ENCODE data around the gene MRPL37. TPM values are rescaled to one million over a fixed set of nuclear protein-coding genes. Genes with fewer than 3 reads are reported as not detected.

MRPL37 gene
- polyA plus RNA-seq, 3 donors: 7.5 to 47.8 (median 42.5) TPM

- Mint-ChIP-seq H3K36me3 (peaks cover 28 to 59% of the 10 kb centered on the region in 2 donors), H3K4me3 (no peak overlapping the region), H3K27ac (peak overlapping the region in 5 of 7 donors; percentile 38 to 87 (median 84)), H3K27me3 (ENCODE audit: low read depth in 3 of 3) (peaks cover 0 to 1% (median 0%) of the 10 kb centered on the region in 3 donors), H3K4me1 (peaks cover 26% of the 10 kb centered on the region), H3K9me3 (no peaks in the 10 kb centered on the region)
- H3K27me3 ChIP-seq (ENCODE audit: control insufficient read depth in 2 of 2, insufficient read depth in 2 of 2, low read length in 2 of 2): no peaks in the 10 kb centered on the region
- no peaks in the 10 kb centered on the region for H3K79me2 ChIP-seq (ENCODE audit: insufficient read depth, low read length)
- no peak overlapping the region for H3K4me2 ChIP-seq (replicated peaks; ENCODE audit: extremely low read depth, low read length, poor library complexity, severe bottlenecking)
- H3K4me3 ChIP-seq (replicated peaks in 1 of 3; ENCODE audit: low read depth in 2 of 3, low read length in 3 of 3): no peak overlapping the region
- peak overlapping the region; percentile 30 to 74 for H3K27ac ChIP-seq (ENCODE audit: low read depth in 1 of 2, low read length in 2 of 2)
- no peak overlapping the region for H2AFZ ChIP-seq (ENCODE audit: insufficient read depth, low read depth, low read length, poor library complexity, severe bottlenecking)
- H4K20me1 ChIP-seq (ENCODE audit: insufficient read depth, low read length): no peaks in the 10 kb centered on the region
- no peak overlapping the region for H3K9ac ChIP-seq (ENCODE audit: insufficient read depth, low read length, poor library complexity, severe bottlenecking)
- TF ChIP-seq, protein P1, sequence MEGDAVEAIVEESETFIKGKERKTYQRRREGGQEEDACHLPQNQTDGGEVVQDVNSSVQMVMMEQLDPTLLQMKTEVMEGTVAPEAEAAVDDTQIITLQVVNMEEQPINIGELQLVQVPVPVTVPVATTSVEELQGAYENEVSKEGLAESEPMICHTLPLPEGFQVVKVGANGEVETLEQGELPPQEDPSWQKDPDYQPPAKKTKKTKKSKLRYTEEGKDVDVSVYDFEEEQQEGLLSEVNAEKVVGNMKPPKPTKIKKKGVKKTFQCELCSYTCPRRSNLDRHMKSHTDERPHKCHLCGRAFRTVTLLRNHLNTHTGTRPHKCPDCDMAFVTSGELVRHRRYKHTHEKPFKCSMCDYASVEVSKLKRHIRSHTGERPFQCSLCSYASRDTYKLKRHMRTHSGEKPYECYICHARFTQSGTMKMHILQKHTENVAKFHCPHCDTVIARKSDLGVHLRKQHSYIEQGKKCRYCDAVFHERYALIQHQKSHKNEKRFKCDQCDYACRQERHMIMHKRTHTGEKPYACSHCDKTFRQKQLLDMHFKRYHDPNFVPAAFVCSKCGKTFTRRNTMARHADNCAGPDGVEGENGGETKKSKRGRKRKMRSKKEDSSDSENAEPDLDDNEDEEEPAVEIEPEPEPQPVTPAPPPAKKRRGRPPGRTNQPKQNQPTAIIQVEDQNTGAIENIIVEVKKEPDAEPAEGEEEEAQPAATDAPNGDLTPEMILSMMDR (IDR thresholded peaks at IDR 0.05): no peak
- H3K9me3 ChIP-seq (replicated peaks in 1 of 2; ENCODE audit: control insufficient read depth in 1 of 2, insufficient read depth in 1 of 2, low read length in 2 of 2): no peaks in the 10 kb centered on the region
- intact Hi-C loops (cut with micrococcal nuclease): no loop called here
- peaks cover 21 to 22% of the 10 kb centered on the region in 2 donors for H3K4me1 ChIP-seq (ENCODE audit: control insufficient read depth in 1 of 2, insufficient read depth in 2 of 2, low read length in 2 of 2)
- 100% methylated on average over 6 of the region's 10 CpGs for WGBS (ENCODE audit: insufficient coverage)
- DNase-seq: no peak
- H3K36me3 ChIP-seq (replicated peaks in 1 of 2; ENCODE audit: control insufficient read depth in 1 of 2, insufficient read depth in 2 of 2, low read length in 2 of 2): peaks cover 5 to 28% of the 10 kb centered on the region in 2 donors
Measured at GRCh38 chr1:54239631-54240031, 39.7 kb downstream of the MRPL37 start.

DNA sequence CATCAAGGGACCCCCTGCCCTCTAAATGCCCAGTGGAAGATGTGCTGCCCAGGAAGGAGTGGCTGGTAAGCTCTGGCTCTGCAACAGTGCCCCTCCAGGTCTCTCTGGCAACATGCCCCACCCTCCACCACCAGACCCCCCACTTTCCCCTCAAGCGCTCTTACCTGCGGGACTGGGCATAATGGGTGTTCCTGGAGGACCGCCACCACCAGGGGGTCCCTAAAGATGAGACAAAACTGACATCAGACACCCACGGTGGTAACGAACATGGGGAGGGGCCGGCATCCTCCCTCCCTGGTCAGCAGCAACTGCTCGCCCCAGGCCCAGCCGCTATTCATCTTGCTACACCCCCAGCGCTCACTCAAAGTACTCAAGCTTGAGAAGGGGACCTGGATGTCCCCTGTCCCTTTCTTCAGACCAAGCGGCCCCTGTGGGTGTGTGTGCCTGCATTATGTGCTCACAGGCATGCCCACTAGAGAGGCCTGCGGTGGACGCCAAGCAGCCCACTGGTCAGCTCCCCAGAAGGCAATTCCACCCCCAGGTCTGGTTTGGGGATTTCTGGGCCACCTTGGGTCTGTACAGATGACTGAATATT, 40.9 kb downstream of the MRPL37 start:
- no peaks in the 10 kb centered on the region for H3K9me3 ChIP-seq (replicated peaks in 1 of 2; ENCODE audit: control insufficient read depth in 1 of 2, insufficient read depth in 1 of 2, low read length in 2 of 2)
- no peaks in the 10 kb centered on the region for H4K20me1 ChIP-seq (ENCODE audit: insufficient read depth, low read length)
- Mint-ChIP-seq H3K36me3 (peaks cover 29 to 57% of the 10 kb centered on the region in 2 donors), H3K4me3 (no peak overlapping the region), H3K9me3 (no peaks in the 10 kb centered on the region), H3K27ac (peak overlapping the region in 3 of 7 donors; percentile 36 to 54 (median 43)), H3K4me1 (peaks cover 26% of the 10 kb centered on the region), H3K27me3 (ENCODE audit: low read depth in 3 of 3) (peaks cover 0 to 1% (median 0%) of the 10 kb centered on the region in 3 donors)
- H3K27me3 ChIP-seq (ENCODE audit: control insufficient read depth in 2 of 2, insufficient read depth in 2 of 2, low read length in 2 of 2): no peaks in the 10 kb centered on the region
- intact Hi-C loops (cut with micrococcal nuclease): no loop called here
- 93% methylated on average over 9 of the region's 12 CpGs for WGBS (ENCODE audit: insufficient coverage)
- no peak overlapping the region for H3K4me3 ChIP-seq (replicated peaks in 1 of 3; ENCODE audit: low read depth in 2 of 3, low read length in 3 of 3)
- H3K4me2 ChIP-seq (replicated peaks; ENCODE audit: extremely low read depth, low read length, poor library complexity, severe bottlenecking): no peak overlapping the region
- H3K4me1 ChIP-seq (ENCODE audit: control insufficient read depth in 1 of 2, insufficient read depth in 2 of 2, low read length in 2 of 2): peaks cover 21 to 22% of the 10 kb centered on the region in 2 donors
- TF ChIP-seq, protein P1 (IDR thresholded peaks at IDR 0.05): no peak
- no peak overlapping the region for H3K9ac ChIP-seq (ENCODE audit: insufficient read depth, low read length, poor library complexity, severe bottlenecking)
- no peaks in the 10 kb centered on the region for H3K79me2 ChIP-seq (ENCODE audit: insufficient read depth, low read length)
- no peak overlapping the region for H2AFZ ChIP-seq (ENCODE audit: insufficient read depth, low read depth, low read length, poor library complexity, severe bottlenecking)
- H3K36me3 ChIP-seq (replicated peaks in 1 of 2; ENCODE audit: control insufficient read depth in 1 of 2, insufficient read depth in 2 of 2, low read length in 2 of 2): peaks cover 5 to 28% of the 10 kb centered on the region in 2 donors
- DNase-seq: no peak
- H3K27ac ChIP-seq (ENCODE audit: low read depth in 1 of 2, low read length in 2 of 2): no peak overlapping the region
